BE2C (cell line): ENCODE measurements around the gene GRIK4.

Source experiments
- DNase-seq: peaks from one replicate; pipeline ENCODE4 v3.0.0-alpha.2; 2020
- H3K27me3 ChIP-seq: fragments of 250-450 bp; sonication (Bioruptor Pico); 2 replicates; pipeline ENCODE4 v1.5.1; 2020; ENCODE audit warnings: mild to moderate bottlenecking
- H3K36me3 ChIP-seq: fragments of 250-450 bp; sonication (Bioruptor Pico); 2 replicates; pipeline ENCODE4 v1.5.1; 2020; ENCODE audit warnings: mild to moderate bottlenecking
- H3K4me1 ChIP-seq: fragments of 250-450 bp; sonication (Bioruptor Pico); 2 replicates; pipeline ENCODE4 v1.5.1; 2020
- H3K4me3 ChIP-seq: 2 replicates; pipeline ENCODE4 v1.5.1; 2011; ENCODE audit warnings: low read depth, low read length
- H3K9me3 ChIP-seq: fragments of 250-450 bp; sonication (Bioruptor Pico); 2 replicates; pipeline ENCODE4 v1.5.1; 2020
- TF ChIP-seq, protein P1 (sequence below): IDR thresholded peaks from 2 replicates; pipeline ENCODE4 v1.5.1; 2012; ENCODE audit warnings: mild to moderate bottlenecking, low read depth, low read length

The GRIK4 gene

GRCh38 chr11:120667281-120667680, 155.7 kb downstream of the GRIK4 start:
- DNase-seq = peak; percentile 38
- H3K4me1 ChIP-seq = no peaks in the 10 kb centered on the region

GRCh38 chr11:120667934-120668333, 156.4 kb downstream of the GRIK4 start:
- TF ChIP-seq, protein P1, sequence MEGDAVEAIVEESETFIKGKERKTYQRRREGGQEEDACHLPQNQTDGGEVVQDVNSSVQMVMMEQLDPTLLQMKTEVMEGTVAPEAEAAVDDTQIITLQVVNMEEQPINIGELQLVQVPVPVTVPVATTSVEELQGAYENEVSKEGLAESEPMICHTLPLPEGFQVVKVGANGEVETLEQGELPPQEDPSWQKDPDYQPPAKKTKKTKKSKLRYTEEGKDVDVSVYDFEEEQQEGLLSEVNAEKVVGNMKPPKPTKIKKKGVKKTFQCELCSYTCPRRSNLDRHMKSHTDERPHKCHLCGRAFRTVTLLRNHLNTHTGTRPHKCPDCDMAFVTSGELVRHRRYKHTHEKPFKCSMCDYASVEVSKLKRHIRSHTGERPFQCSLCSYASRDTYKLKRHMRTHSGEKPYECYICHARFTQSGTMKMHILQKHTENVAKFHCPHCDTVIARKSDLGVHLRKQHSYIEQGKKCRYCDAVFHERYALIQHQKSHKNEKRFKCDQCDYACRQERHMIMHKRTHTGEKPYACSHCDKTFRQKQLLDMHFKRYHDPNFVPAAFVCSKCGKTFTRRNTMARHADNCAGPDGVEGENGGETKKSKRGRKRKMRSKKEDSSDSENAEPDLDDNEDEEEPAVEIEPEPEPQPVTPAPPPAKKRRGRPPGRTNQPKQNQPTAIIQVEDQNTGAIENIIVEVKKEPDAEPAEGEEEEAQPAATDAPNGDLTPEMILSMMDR = no peak
- no peaks in the 10 kb centered on the region for H3K9me3 ChIP-seq
- no peaks in the 10 kb centered on the region for H3K36me3 ChIP-seq
- H3K27me3 ChIP-seq = no peaks in the 10 kb centered on the region
- H3K4me3 ChIP-seq = no peak overlapping the region
- H3K4me1 ChIP-seq = no peaks in the 10 kb centered on the region
- DNase-seq = no peak

More at GRCh38 chr11:120667281-120667680, 155.7 kb downstream of the GRIK4 start:
- TF ChIP-seq, protein P1 = no peak
- Histone ChIP-seq H3K4me3 (no peak overlapping the region; the same call in 1 of the 2 replicates), H3K36me3 (no peaks in the 10 kb centered on the region), H3K27me3 (no peaks in the 10 kb centered on the region), H3K9me3 (no peaks in the 10 kb centered on the region)

DNA sequence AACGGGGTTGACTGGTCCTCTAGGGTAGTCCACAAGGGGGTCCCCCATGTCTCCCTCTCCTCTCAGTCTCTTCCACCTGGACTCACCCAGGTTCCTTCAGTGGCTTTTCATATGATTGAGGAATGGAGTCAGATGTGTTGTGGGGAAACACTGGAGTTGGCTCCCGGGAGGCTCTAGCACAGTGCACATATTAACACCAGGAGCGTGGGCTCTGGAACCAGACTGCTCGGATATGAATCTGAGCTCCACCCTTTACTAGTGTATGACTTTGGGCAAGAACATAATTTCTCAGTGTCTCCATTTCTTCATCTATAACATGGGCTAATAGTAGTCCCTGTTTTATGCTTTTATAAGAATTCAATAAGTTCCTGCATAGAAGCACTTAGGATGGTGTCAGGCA, 157.0 kb downstream of the GRIK4 start:
- Histone ChIP-seq H3K4me1 (no peaks in the 10 kb centered on the region), H3K9me3 (no peaks in the 10 kb centered on the region), H3K36me3 (no peaks in the 10 kb centered on the region), H3K27me3 (no peaks in the 10 kb centered on the region), H3K4me3 (no peak overlapping the region)
- no peak for DNase-seq
- TF ChIP-seq, protein P1 = no peak

DNA sequence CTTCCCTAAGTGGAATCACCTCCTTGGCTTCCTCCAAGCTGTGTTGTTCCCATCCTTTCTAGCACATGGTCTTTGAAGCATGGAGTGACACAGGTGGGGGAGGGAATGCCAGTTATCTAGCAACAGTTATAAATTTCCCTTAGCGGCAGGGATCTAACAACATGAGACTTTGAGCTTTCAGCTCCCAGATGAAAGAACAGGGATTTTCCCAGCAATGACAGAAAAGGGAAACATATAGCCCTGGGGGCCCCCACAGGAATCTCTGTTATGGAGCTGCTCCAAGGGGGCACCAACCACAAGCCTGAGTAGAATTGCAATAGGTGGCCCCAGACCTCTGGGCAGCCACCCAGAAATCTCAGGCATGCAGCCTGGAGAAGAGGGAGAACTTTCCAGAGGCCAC, 163.0 kb downstream of the GRIK4 start:
- Histone ChIP-seq H3K27me3 (no peaks in the 10 kb centered on the region), H3K4me3 (no peak overlapping the region)
- no peak for DNase-seq

DNA sequence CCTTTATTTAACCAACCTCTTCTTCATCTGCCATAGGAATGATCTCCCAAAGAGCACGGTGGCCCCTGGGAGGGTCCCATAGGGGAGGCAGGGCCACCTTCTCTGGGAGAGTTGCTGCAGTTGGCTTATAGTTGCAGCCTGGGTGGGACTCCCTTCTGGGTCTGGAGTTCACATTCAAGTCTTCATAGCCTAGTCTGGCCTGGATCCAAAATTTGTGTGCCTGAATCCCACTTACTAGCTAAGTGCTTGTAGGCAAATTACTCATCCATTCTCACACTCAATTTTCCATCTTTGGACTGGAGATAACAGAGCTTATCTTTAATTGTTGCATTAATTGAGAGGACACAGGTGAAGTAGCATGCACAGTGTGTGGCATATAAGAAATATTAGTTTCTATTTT, 163.6 kb downstream of the GRIK4 start:
- H3K4me1 ChIP-seq = no peaks in the 10 kb centered on the region
- DNase-seq = peak; percentile 28
- TF ChIP-seq, protein P1 = no peak
- H3K27me3 ChIP-seq = no peaks in the 10 kb centered on the region
- H3K36me3 ChIP-seq = no peaks in the 10 kb centered on the region
- H3K4me3 ChIP-seq = no peak overlapping the region
- H3K9me3 ChIP-seq = no peaks in the 10 kb centered on the region

More for the DNA sequence above, 163.0 kb downstream of the GRIK4 start:
- no peaks in the 10 kb centered on the region for H3K4me1 ChIP-seq
- TF ChIP-seq, protein P1 = no peak
- no peaks in the 10 kb centered on the region for H3K36me3 ChIP-seq
- no peaks in the 10 kb centered on the region for H3K9me3 ChIP-seq

DNA sequence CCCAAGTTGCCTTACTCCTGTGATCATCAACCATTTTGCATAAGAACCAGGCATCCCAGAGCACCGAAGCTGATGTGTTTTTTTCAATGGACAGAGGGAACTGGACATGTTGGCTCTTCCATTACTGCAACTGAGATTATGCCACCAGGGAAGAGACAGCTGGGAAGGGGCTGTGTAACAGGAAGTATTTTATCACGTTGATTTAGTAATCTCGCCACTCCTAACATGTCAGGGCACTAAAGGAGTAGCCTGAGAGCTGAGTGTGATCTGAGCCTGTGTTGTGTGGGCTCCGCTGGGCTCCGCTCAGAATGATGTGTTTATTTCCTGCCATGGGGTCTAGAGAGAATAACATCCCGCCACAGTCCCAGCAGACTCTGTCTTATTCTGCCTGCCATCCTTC, 165.4 kb downstream of the GRIK4 start:
- DNase-seq = no peak
- TF ChIP-seq, protein P1 = no peak
- no peaks in the 10 kb centered on the region for H3K27me3 ChIP-seq
- no peak overlapping the region for H3K4me3 ChIP-seq
- H3K4me1 ChIP-seq = no peaks in the 10 kb centered on the region
- no peaks in the 10 kb centered on the region for H3K36me3 ChIP-seq
- no peaks in the 10 kb centered on the region for H3K9me3 ChIP-seq
